GM06990 (cell line): ENCODE results near the gene PHLPP1.

Experiments used
- DNase-seq: peaks from one replicate; pipeline ENCODE4 v3.0.0-alpha.2; 2011; ENCODE audit not compliant: insufficient read length; ENCODE audit errors: extremely low read depth
- H3K27me3 ChIP-seq: replicated peaks from 2 replicates; pipeline ENCODE4 v1.6.0; 2011; ENCODE audit warnings: low read length; ENCODE audit not compliant: control insufficient read depth, insufficient read depth
- H3K36me3 ChIP-seq: 2 replicates; pipeline ENCODE4 v1.5.1; 2011; ENCODE audit warnings: low read length; ENCODE audit not compliant: control insufficient read depth, insufficient read depth
- H3K4me3 ChIP-seq: replicated peaks from 2 replicates; pipeline ENCODE4 v1.5.1; 2011; ENCODE audit warnings: low read depth, mild to moderate bottlenecking, control low read depth, low read length
- TF ChIP-seq, protein P1 (sequence below): IDR thresholded peaks from 2 replicates; pipeline ENCODE4 v1.5.1; 2011; ENCODE audit warnings: low read length, control low read depth, mild to moderate bottlenecking, inconsistent platforms; ENCODE audit not compliant: insufficient read depth, poor library complexity, severe bottlenecking

The PHLPP1 gene

GRCh38 chr18:62683935-62684334 lies 31.4 kb upstream of the PHLPP1 start:
- Histone ChIP-seq H3K27me3 (no peaks in the 10 kb centered on the region), H3K4me3 (no peak overlapping the region), H3K36me3 (no peaks in the 10 kb centered on the region)
- TF ChIP-seq, protein P1, sequence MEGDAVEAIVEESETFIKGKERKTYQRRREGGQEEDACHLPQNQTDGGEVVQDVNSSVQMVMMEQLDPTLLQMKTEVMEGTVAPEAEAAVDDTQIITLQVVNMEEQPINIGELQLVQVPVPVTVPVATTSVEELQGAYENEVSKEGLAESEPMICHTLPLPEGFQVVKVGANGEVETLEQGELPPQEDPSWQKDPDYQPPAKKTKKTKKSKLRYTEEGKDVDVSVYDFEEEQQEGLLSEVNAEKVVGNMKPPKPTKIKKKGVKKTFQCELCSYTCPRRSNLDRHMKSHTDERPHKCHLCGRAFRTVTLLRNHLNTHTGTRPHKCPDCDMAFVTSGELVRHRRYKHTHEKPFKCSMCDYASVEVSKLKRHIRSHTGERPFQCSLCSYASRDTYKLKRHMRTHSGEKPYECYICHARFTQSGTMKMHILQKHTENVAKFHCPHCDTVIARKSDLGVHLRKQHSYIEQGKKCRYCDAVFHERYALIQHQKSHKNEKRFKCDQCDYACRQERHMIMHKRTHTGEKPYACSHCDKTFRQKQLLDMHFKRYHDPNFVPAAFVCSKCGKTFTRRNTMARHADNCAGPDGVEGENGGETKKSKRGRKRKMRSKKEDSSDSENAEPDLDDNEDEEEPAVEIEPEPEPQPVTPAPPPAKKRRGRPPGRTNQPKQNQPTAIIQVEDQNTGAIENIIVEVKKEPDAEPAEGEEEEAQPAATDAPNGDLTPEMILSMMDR: no peak
- DNase-seq: no peak

- TF ChIP-seq, protein P1: no peak
- no peaks in the 10 kb centered on the region for H3K36me3 ChIP-seq
- H3K4me3 ChIP-seq: no peak overlapping the region
- DNase-seq: no peak
- no peaks in the 10 kb centered on the region for H3K27me3 ChIP-seq
Measured at GRCh38 chr18:62688743-62689317, 26.5 kb upstream of the PHLPP1 start.

- TF ChIP-seq, protein P1: no peak
- H3K4me3 ChIP-seq: no peak overlapping the region
- no peak for DNase-seq
- H3K27me3 ChIP-seq: no peaks in the 10 kb centered on the region
- H3K36me3 ChIP-seq: no peaks in the 10 kb centered on the region
Measured at GRCh38 chr18:62690236-62690815, 25.0 kb upstream of the PHLPP1 start.

GRCh38 chr18:62693659-62694058 lies 21.7 kb upstream of the PHLPP1 start:
- Histone ChIP-seq H3K36me3 (no peaks in the 10 kb centered on the region), H3K4me3 (no peak overlapping the region), H3K27me3 (no peaks in the 10 kb centered on the region)
- TF ChIP-seq, protein P1: no peak
- no peak for DNase-seq

- TF ChIP-seq, protein P1: no peak
- Histone ChIP-seq H3K36me3 (no peaks in the 10 kb centered on the region), H3K27me3 (no peaks in the 10 kb centered on the region), H3K4me3 (no peak overlapping the region)
- DNase-seq: no peak
Measured at GRCh38 chr18:62697636-62698035, 17.7 kb upstream of the PHLPP1 start.
